SU-DHL-6 (cell line): ENCODE measurements around the gene ZFYVE21.

Experiments used
- CTCF ChIP-seq: fragments of 200-600 bp; sonication (generic); IDR thresholded peaks from one replicate; pipeline ENCODE4 v1.5.1; 2017; ENCODE audit warnings: antibody characterized with exemption, mild to moderate bottlenecking, low read length, moderate library complexity; ENCODE audit not compliant: insufficient read depth, poor library complexity, severe bottlenecking
- EZH2phosphoT487 ChIP-seq: fragments of 200-600 bp; sonication (generic), shearing (Covaris generic); conservative IDR thresholded peaks from 2 replicates; pipeline ENCODE4 v1.6.1; 2018; ENCODE audit warnings: mild to moderate bottlenecking, antibody characterized with exemption, low read length, moderate library complexity, mixed read lengths

GRCh38 chr14:103735815-103736545, 20.4 kb downstream of the ZFYVE21 start:
- no peak for TF ChIP-seq CTCF
- TF ChIP-seq EZH2phosphoT487, result no peak
